GM23248 (cell line): Measurements from ENCODE around the gene PLEKHA1. TPM values are rescaled to one million over a fixed set of nuclear protein-coding genes. Genes with fewer than 3 reads are reported as not detected.

ENCODE experiments used
- DNase-seq: peaks from one replicate; pipeline ENCODE4 v3.0.0-alpha.2; 2015
- H2AFZ ChIP-seq: fragments of 200-600 bp; sonication (generic); 2 replicates; pipeline ENCODE4 v1.6.1; 2016; ENCODE audit warnings: antibody characterized with exemption
- H3F3A ChIP-seq: fragments of 200-600 bp; sonication (generic); 2 replicates; pipeline ENCODE4 v1.6.1; 2016; ENCODE audit warnings: mild to moderate bottlenecking, antibody characterized with exemption, mixed run types; ENCODE audit not compliant: insufficient read depth
- H3K27ac ChIP-seq: fragments of 200-600 bp; sonication (generic); 2 replicates; pipeline ENCODE4 v1.5.1; 2016; ENCODE audit warnings: mild to moderate bottlenecking
- H3K27me3 ChIP-seq: fragments of 200-600 bp; sonication (generic); replicated peaks from 2 replicates; pipeline ENCODE4 v1.6.1; 2016; ENCODE audit warnings: mild to moderate bottlenecking; ENCODE audit not compliant: insufficient read depth
- H3K36me3 ChIP-seq: fragments of 200-600 bp; sonication (generic); 2 replicates; pipeline ENCODE4 v1.6.1; 2016; ENCODE audit warnings: low read depth, mild to moderate bottlenecking
- H3K4me1 ChIP-seq: fragments of 200-600 bp; sonication (generic); 2 replicates; pipeline ENCODE4 v1.6.1; 2016; ENCODE audit warnings: mild to moderate bottlenecking; ENCODE audit not compliant: insufficient read depth
- H3K4me2 ChIP-seq: fragments of 200-600 bp; sonication (generic); one replicate; pipeline ENCODE4 v1.6.1; 2016; ENCODE audit warnings: mild to moderate bottlenecking; ENCODE audit not compliant: unreplicated experiment
- H3K4me3 ChIP-seq: fragments of 200-600 bp; sonication (generic); 2 replicates; pipeline ENCODE4 v1.5.1; 2016; ENCODE audit warnings: mild to moderate bottlenecking
- H3K79me2 ChIP-seq: fragments of 200-600 bp; sonication (generic); 2 replicates; pipeline ENCODE4 v1.6.1; 2016; ENCODE audit warnings: mild to moderate bottlenecking; ENCODE audit not compliant: insufficient read depth
- H3K9ac ChIP-seq: fragments of 200-600 bp; sonication (generic); 2 replicates; pipeline ENCODE4 v1.6.1; 2016; ENCODE audit warnings: mild to moderate bottlenecking
- H3K9me2 ChIP-seq: fragments of 200-600 bp; sonication (generic); 2 replicates; pipeline ENCODE4 v1.6.1; 2016; ENCODE audit warnings: mixed run types, mild to moderate bottlenecking, moderate library complexity; ENCODE audit not compliant: insufficient read depth
- H3K9me3 ChIP-seq: fragments of 200-600 bp; sonication (generic); one replicate; pipeline ENCODE4 v1.6.1; 2017; ENCODE audit warnings: low read depth
- H4K20me1 ChIP-seq: fragments of 200-600 bp; sonication (generic); 2 replicates; pipeline ENCODE4 v1.6.0; 2016; ENCODE audit not compliant: insufficient read depth
- EZH2 ChIP-seq: fragments of 200-600 bp; sonication (generic); IDR thresholded peaks from 2 replicates; pipeline ENCODE4 v1.6.1; 2018; ENCODE audit warnings: antibody characterized with exemption, mild to moderate bottlenecking; ENCODE audit not compliant: insufficient read depth, poor library complexity, severe bottlenecking
- EZH2phosphoT487 ChIP-seq: fragments of 200-600 bp; sonication (generic); IDR thresholded peaks from 2 replicates; pipeline ENCODE4 v1.6.1; 2018; ENCODE audit warnings: antibody characterized with exemption, moderate library complexity, mild to moderate bottlenecking, low read depth; ENCODE audit not compliant: insufficient read depth
- WGBS, 2 experiments: methylation state at CpG; one replicate each; pipeline ENCODE4 v1.1.6; 2015 to 2017; ENCODE audit warnings: low lambda C conversion rate in 2 of 2, low coverage in 1 of 2; ENCODE audit errors: missing lambda C conversion rate in 2 of 2; 5-methylcytosine and 5-hydroxymethylcytosine counted together
- in situ Hi-C: fragments of 300-500 bp; cut with MboI; formaldehyde crosslinking; loops from 2 replicates; pipeline ENCODE4 v1.15.0; 2020
- polyA plus RNA-seq: library from polyadenylated mRNA; unstranded; fragments of >200 nt; fragmentation: Nextera tagmentation; extraction: Ambion mirVana; gene quantifications from 2 replicates; pipeline ENCODE4 v1.2.1, GENCODE V29; 2016
- total RNA-seq: library from RNA; depleted of rRNA; stranded (reverse); fragments of >200 nt; shearing (Covaris generic); gene quantifications from 2 replicates; pipeline ENCODE4 v1.2.3, GENCODE V29; 2014

Gene PLEKHA1
- total and polyA plus RNA-seq, 2 experiments from 2014 or later, result 28.7 to 41.0 TPM

DNA sequence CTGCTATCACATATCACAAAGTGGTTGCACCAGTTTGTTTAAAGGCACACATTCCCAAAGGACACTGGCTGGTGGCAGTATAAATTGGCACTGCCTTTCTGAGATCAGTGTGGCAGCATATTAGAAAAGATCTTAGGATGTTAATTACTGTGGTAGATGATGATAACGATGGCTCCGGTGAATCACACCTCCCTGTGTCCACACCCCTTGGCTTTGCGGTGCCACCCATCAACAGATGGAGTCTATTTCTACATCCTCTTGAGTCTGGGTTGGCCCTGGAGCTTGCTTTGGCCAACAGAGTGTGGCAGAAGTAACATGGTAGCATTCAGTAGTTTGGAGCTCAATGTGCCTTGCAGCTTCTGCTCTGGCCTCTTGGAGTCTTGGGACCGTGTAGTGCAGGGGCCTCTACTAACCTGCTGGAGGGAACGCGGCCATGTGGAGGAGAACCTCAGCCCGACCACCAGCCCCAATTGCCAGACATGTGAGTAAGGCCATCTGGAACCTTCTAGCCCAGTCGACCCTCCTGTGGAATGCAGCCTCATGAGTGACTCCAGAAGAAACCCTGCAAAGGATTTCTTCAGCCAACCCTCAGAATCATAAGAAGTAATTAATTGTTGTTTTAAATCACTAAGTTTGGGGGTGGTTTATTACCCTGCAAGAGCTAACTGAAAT lies 27.2 kb upstream of the PLEKHA1 start:
- in situ Hi-C loops, result loop anchor here (10.0 kb wide), 1 partner anchor 87 kb away; no protein-coding TSS in a partner anchor
- H3F3A ChIP-seq, result no peaks in the 10 kb centered on the region
- no peak for DNase-seq

DNA sequence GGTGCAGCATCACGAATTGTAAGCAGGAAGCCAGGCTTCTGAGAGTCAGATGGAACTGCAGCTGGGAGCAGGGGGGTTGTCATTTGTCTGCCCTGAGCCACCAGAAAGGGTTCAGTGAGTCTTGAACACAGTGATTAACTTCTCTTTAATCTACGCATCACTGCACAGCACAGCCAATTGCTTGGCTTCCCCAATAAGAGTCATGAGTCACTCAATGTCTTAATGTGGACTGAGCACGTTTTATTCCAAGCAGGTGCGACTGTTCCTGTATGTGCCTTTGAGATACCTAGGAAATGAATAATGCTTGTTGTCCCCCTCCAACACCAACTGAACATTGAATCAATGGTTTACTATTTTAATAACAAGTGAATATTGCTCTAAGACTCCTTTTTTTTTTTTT lies 26.0 kb upstream of the PLEKHA1 start:
- Histone ChIP-seq H3K9me2 (no peaks in the 10 kb centered on the region), H3K4me1 (peaks cover 6% of the 10 kb centered on the region; the same call in 1 of the 2 replicates), H3K36me3 (no peaks in the 10 kb centered on the region), H2AFZ (no peak overlapping the region), H3K9me3 (no peaks in the 10 kb centered on the region), H3F3A (no peaks in the 10 kb centered on the region), H3K4me2 (no peak overlapping the region), H3K9ac (no peak overlapping the region), H3K79me2 (no peaks in the 10 kb centered on the region), H3K4me3 (no peak overlapping the region), H3K27ac (no peak overlapping the region), H3K27me3 (no peaks in the 10 kb centered on the region; the same call in 1 of the 2 replicates), H4K20me1 (no peaks in the 10 kb centered on the region)
- in situ Hi-C loops, result loop anchor here (10.0 kb wide), 1 partner anchor 86 kb away; no protein-coding TSS in a partner anchor
- no peak for DNase-seq
- TF ChIP-seq EZH2 (no peak), EZH2phosphoT487 (no peak)
- WGBS, 2 experiments, result 70 to 72% methylated on average over 4 of the region's 4 CpGs

More for the DNA sequence above, 27.2 kb upstream of the PLEKHA1 start:
- H3K9me2 ChIP-seq, result no peaks in the 10 kb centered on the region
- H3K4me2 ChIP-seq, result no peak overlapping the region
- H3K27ac ChIP-seq, result no peak overlapping the region
- TF ChIP-seq EZH2 (no peak), EZH2phosphoT487 (no peak)
- no peak overlapping the region for H3K4me3 ChIP-seq
- H3K4me1 ChIP-seq, result peaks cover 6% of the 10 kb centered on the region; the same call in 1 of the 2 replicates
- H2AFZ ChIP-seq, result no peak overlapping the region
- 68 to 69% methylated on average over 8 of the region's 8 CpGs for WGBS, 2 experiments
- no peaks in the 10 kb centered on the region for H3K36me3 ChIP-seq
- H3K79me2 ChIP-seq, result no peaks in the 10 kb centered on the region
- H4K20me1 ChIP-seq, result no peaks in the 10 kb centered on the region
- H3K9ac ChIP-seq, result no peak overlapping the region
- H3K9me3 ChIP-seq, result no peaks in the 10 kb centered on the region
- no peaks in the 10 kb centered on the region for H3K27me3 ChIP-seq

DNA sequence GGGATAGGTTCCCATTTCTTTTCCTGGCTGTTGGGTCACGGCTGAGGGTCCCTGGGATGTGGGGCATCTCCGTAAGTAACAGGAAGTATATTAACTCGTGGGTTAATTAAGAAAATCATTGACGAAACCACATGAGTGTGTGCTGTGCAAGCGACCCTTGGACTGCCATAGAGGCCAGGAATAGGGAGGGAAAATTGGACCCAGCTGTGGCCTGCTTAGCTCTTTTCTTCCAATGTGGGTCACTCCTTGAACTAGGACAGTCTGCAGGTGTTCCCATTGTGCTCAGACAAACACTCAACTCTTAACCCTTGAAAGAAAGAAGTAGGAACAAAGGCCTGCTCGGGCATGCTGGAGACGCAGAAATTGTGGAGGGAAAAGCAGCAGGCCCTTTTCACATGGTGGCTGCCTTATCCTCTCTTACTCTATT lies 25.6 kb upstream of the PLEKHA1 start:
- Histone ChIP-seq H3K27me3 (peaks cover 3% of the 10 kb centered on the region; the same call in 1 of the 2 replicates), H3K4me3 (no peak overlapping the region), H3K9me2 (no peaks in the 10 kb centered on the region), H3K9me3 (no peaks in the 10 kb centered on the region), H3K79me2 (no peaks in the 10 kb centered on the region), H3K4me1 (peaks cover 6% of the 10 kb centered on the region; the same call in 1 of the 2 replicates), H4K20me1 (no peaks in the 10 kb centered on the region), H2AFZ (no peak overlapping the region), H3K27ac (no peak overlapping the region), H3K4me2 (no peak overlapping the region), H3K9ac (no peak overlapping the region), H3K36me3 (no peaks in the 10 kb centered on the region), H3F3A (no peaks in the 10 kb centered on the region)
- TF ChIP-seq EZH2phosphoT487 (no peak), EZH2 (no peak)
- 67% methylated on average over 7 of the region's 7 CpGs for WGBS, 2 experiments
- DNase-seq, result no peak
- in situ Hi-C loops, result loop anchor here (10.0 kb wide), 1 partner anchor 86 kb away; no protein-coding TSS in a partner anchor

DNA sequence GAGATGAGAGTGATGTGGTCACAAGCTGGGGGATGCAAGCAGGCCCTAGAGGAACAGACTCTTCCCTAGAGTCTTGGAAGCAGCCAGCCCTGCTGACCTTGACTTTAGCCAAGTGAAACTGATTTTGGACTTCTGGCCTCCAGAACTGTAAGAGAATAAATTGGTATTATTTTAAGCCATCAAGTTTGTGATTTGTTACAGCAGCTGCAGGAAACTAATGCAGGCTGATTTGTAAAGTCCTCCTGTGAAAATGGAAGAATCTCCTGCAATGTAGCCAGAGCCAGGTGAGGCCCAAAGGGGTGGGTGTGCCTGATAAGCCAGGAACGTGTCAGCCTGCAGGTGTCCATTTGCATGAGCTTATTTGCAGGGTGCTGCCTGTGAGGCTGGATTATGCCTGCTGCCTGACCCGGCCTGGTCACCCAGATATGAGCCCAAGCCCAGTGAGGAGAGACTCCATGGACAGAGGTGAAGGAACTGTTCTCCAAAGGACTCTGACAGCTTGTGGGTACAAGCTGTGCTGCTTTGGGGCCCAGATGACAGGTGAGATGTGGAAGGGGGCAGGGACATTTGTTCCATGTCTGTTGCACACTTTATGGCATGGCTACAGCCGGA lies 24.6 kb upstream of the PLEKHA1 start:
- in situ Hi-C loops, result loop anchor here (10.0 kb wide), 1 partner anchor 85 kb away; no protein-coding TSS in a partner anchor
- no peaks in the 10 kb centered on the region for H3K9me3 ChIP-seq
- no peaks in the 10 kb centered on the region for H3K9me2 ChIP-seq
- no peak overlapping the region for H2AFZ ChIP-seq
- H3K4me3 ChIP-seq, result no peak overlapping the region
- no peaks in the 10 kb centered on the region for H3K79me2 ChIP-seq
- H3K36me3 ChIP-seq, result no peaks in the 10 kb centered on the region
- peaks cover 3% of the 10 kb centered on the region; the same call in 1 of the 2 replicates for H3K27me3 ChIP-seq
- WGBS, 2 experiments, result 66 to 86% methylated on average over 3 of the region's 3 CpGs
- H3F3A ChIP-seq, result no peaks in the 10 kb centered on the region
- no peak overlapping the region for H3K27ac ChIP-seq
- no peak overlapping the region for H3K9ac ChIP-seq
- peaks cover 2% of the 10 kb centered on the region; the same call in 1 of the 2 replicates for H3K4me1 ChIP-seq
- no peak overlapping the region for H3K4me2 ChIP-seq
- DNase-seq, result no peak
- TF ChIP-seq EZH2phosphoT487 (no peak), EZH2 (no peak)
- no peaks in the 10 kb centered on the region for H4K20me1 ChIP-seq
